Stimulated activated CD4-positive, alpha-beta T cell treated with anti-CD3 and anti-CD28 coated beads, Interleukin-12 subunit alpha, Interleukin-12 subunit beta, amount 100 ng/mL, for 48 hours (primary cell): ENCODE data around the gene DLG4.

Experiments
- DNase-seq, 3 donors: peaks; one replicate each; pipeline ENCODE4 v3.0.0-alpha.2; 2020; ENCODE audit warnings: low read depth in 2 of 3, low spot score in 1 of 3

The DLG4 gene

DNA sequence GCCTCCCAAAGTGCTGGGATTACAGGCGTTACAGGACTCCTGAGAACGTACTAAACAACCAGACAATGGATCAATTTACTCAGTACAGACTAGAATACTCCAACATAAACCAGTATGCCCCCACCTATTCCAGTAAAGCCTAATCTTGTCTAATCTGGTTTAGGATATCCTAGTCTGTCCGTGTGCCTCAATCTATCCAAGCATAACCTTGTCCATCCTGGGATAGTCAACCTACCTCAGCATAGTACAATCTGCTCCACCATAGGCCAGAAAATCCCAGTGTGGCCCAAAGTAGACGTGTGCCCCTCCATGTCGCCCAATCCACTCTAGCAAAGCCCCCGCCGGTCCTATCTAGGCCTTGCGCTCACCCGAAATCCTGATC, 14.1 kb upstream of the DLG4 start:
- no peak for DNase-seq

DNA sequence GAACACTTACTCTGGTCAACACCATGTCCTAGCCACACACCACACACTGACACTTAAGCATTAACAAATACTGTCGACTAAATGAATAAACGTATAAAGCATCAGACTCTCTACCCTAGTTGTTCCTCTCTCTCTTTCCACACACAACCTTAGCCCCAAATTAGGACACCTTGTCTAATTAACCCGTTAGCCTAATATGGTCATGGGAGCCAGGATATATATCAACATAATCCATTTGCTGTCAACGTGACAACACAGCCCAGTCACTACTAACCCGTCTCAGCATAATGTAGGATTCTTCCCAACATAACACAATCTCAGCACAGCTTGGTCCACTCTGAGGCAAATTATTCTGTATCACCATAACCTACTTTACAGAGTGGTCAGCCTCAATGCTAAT, 12.5 kb upstream of the DLG4 start:
- no peak for DNase-seq

GRCh38 chr17:7229504-7229903, 9.9 kb upstream of the DLG4 start:
- no peak for DNase-seq

DNA sequence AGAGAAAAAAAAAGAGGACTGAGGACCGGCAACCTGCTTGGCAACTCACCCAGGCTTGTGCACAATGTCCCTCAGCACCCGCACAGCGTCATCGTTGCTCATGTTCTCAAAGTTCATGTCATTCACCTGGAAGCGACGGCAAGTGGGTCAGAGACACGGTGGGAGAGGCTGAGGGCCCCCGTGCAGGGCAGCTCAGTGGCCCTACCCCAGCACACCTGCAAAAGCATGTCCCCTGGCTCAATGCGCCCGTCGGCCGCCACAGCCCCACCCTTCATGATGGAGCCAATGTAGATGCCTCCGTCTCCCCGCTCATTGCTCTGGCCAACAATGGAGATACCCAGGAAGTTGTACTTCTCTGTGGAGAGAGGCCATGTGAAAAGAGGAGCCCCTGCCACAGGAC, 9.3 kb upstream of the DLG4 start:
- DNase-seq = no peak

DNA sequence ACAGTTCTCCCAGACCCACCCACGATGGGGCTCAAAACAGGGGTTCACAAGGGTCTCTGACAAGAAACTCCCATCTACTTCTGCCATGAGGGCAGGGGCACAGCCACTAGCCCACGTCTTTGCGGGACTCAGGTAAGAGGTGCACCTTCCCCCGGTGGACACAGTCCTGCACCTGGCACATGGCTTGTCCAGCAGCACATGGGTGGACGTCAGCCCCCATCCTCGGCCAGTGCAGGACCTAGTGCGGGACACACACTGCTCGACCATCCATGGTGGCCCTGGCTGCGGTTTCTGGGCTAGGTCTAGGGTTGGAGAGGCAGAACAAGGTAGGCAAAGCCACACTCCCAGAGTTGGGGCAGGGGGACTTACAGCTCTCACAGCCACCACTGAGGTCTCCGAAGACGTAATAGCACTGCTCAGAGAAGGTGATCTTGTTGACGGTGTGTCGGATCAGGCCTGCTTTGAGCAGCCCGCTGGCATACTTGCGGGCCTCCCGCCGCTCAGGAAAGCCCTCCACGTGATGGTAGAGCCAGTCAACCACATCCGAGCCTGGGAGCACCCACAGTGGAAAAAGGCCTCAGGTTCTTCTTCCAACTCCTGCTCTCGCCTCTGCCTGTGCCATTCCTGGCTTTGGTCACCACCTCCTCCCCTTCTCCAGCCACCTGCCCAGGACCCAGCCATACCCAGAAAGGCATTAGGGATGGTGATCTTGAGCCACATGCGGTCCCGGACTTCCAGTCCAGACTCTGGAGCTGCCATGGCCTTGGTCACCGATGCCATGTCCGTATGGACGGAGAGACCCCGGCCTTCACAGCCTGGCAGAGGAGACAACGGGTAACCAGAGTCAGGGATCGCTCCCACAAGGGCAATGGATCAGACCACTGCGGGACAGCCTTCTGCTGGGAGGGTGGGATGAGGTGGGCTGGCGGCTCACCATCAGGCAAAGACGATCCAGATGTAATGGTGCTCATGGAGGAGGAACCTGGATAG, 7.4 kb upstream of the DLG4 start:
- DNase-seq = no peak

DNA sequence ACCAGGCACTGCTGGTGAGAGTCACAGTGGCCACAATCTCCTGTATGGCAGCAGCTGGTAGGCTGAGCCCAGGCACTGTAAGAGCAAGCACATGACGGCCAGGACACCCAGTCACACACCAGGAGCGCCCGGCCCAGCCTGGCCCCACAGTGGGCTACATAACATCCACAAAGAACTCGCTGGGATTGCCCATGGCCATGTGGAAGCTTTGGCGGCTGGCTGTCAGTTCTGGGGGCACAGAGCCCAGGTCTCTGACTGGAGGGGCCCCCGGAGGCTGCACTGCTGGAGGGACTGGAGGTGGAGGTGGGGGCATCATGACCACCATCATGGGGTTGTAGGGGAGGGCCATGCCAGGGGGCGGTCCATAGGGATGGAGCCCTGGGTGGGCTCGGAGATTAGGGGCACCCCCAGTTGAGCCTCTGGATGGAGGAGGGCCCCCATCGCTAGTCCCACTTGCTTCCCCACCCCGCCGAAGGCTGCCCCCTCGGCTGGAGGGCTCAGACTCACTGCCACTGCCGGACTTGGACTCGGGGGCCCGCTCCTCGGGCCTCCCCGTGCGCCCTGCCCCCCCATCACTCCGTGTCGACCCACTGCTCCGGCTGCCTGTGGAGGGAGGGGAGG, 6.2 kb upstream of the DLG4 start:
- DNase-seq = no peak

DNA sequence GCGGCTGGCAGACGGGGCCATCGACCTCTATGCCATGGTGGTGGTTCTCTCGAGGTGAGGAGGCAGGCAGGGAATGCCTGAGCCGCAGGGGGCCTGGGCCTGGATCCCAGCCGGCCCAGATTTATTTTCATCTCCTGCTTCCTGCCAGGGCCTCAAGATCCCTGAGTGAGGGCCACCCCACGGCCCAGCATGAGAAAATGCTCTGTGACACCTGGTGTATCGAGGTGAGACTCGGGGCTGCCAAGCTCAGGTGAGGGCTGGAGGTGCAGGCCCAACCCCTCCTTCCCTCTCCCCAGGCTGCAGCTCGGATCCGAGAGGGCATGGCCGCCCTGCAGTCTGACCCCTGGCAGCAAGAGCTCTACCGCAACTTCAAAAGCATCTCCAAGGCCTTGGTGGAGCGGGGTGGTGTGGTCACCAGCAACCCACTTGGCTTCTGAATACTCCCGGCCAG, 5.0 kb upstream of the DLG4 start:
- DNase-seq = no peak

DNA sequence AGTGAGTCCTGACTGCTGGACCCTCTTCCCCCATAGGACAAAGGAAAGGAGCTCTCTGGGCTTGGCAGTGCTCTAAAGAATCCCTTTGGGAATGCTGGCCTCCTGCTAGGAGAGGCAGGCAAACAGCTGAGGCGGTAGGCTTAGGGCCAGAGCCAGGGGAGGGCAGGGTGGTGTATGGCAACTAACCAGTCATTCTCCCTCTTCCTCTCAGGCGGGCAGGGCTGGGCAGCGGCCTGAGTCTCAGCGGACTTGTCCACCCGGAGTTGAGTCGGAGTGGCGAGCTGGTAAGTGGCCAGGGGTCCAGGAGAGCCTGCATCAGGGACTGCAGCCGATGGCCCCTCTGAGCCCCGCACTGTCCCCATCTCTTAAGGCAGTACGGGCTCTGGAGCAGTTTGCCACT, 4.5 kb upstream of the DLG4 start:
- DNase-seq = no peak

- no peak for DNase-seq
Observed at GRCh38 chr17:7223375-7223774, 3.7 kb upstream of the DLG4 start.

DNA sequence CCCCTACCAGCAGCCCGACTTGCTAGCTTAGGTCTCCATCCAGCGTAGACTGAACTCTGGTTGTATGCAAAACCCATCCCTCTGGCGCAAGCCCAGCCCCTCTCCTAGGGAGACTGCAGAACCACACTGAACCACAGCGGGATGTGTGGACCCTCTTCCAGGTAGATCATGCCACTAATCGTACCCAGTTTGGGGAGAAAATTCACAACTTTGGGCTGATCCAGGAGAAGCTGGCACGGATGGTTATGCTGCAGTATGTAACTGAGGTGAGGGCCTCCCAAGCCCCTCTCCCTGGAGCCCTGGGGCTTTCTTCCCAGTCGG, 3.3 kb upstream of the DLG4 start:
- no peak for DNase-seq

GRCh38 chr17:7222093-7222971, 2.7 kb upstream of the DLG4 start:
- no peak for DNase-seq

GRCh38 chr17:7221278-7222092, 1.8 kb upstream of the DLG4 start:
- DNase-seq = no peak

- DNase-seq = peak in 2 of 3 donors; percentile 45 to 47
Observed at GRCh38 chr17:7220593-7221277, 1.1 kb upstream of the DLG4 start.

DNA sequence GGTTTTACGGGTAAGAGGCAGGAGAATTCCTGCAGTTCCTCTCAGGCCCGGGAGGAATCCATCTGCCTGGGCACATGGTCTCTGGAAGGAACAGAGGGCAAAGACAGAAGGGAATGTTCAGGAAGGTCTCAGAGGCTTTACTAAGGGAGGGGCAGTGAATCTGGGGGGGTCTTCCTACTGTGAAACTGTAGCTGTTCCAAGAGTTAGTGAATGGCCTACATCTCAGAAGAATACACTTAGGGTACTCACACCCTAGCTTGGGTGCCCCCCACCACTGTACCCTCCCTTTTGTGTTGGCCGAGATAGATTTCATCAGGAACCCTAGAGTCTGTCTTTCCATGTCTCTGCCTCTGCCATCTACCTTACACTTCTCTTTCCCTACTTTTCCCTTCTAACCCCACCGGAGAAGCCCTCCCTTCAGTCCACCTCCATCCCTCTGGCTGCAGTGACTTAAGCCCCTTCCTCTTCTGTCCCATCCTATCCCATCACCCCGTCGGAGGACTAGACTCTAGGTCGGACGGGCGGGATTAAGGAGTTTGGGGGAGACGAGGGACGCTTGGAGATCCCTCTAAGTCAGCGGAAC, 316 bp downstream of the DLG4 start:
- DNase-seq = no peak

DNA sequence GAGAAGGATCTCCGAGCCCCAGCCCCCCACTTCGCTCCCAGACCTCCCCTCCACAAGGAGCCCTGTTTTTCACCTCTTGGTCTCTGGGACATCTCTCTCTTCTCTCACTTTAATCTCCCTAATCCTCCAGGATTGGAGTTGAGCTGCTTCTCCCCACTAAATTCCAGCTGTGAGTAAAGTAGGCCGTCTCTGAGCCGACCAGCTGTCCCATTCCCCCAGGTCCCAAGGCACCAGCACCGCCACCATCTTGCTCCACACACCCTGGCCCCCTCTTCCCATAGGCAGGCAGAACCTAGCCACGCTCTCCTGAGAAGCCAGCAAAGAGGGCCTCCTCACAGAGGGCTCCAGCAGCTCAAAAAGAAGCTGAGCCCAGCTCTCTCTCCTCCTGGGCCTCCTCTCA, 878 bp downstream of the DLG4 start:
- DNase-seq = no peak

DNA sequence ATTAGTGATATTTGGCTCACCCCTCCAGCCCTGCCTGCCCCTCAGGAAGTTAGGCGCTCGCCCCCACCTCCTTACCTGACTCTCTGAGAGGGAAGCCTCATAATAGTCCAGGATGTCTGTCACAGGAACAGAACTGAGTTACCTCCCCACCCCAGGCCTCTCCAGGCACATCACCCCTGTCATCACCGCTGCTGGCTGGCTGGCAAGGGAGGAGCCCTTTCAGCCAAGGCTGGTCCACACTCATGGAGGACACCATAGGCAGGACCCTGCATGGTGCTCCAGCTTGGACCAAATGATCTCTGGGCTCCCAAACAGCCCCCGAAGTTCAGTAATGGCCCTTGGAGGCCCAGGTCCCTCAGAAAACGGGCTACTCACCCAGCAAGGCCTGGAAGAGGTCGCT, 1.5 kb downstream of the DLG4 start:
- DNase-seq = no peak

GRCh38 chr17:7217113-7217987, 2.3 kb downstream of the DLG4 start:
- no peak for DNase-seq

GRCh38 chr17:7216242-7217112, 3.2 kb downstream of the DLG4 start:
- DNase-seq = no peak
